GM12878 (cell line): Measurements from ENCODE around the gene CCDC71L. TPM values are rescaled to one million over a fixed set of nuclear protein-coding genes. Genes with fewer than 3 reads are reported as not detected.

Source experiments
- CBX5 ChIP-seq: sonication (generic); IDR thresholded peaks from 2 replicates; pipeline ENCODE4 v1.6.1; 2016; ENCODE audit warnings: low read depth, moderate library complexity, mild to moderate bottlenecking, inconsistent platforms
- IKZF2 ChIP-seq, 2 experiments: fragments of 450-650 bp; IDR thresholded peaks; 2 replicates each; pipeline ENCODE4 v1.6.1; 2017; ENCODE audit warnings: mild to moderate bottlenecking in 2 of 2, moderate library complexity in 2 of 2
- KDM1A ChIP-seq: fragments of 200-600 bp; sonication (generic); IDR thresholded peaks from 2 replicates; pipeline ENCODE4 v1.6.1; 2016; ENCODE audit warnings: borderline replicate concordance
- polyA plus RNA-seq, 11 experiments: library from polyadenylated mRNA; depleted of rRNA in 4 of 11; unstranded in 6 of 11; stranded (reverse) in 5 of 11; fragments of >200 nt; fragmentation: Nextera tagmentation in 4 of 11; fragmentation: Illumina TruSeq in 1 of 11; extraction: Ambion mirVana in 4 of 11; extraction: Trizol in 1 of 11; gene quantifications; 1 replicate in 1 of 11; 2 replicates in 10 of 11; pipeline versions ENCODE4 v1.2.1 to v1.2.3, GENCODE V29; 2011 to 2016; ENCODE audit warnings: inconsistent platforms in 2 of 11, missing spikeins in 2 of 11, low read depth in 1 of 11
- total RNA-seq, 4 experiments: library from RNA; depleted of rRNA in 3 of 4; stranded (reverse); fragments of >200 nt in 3 of 4; fragmentation: Illumina TruSeq in 1 of 4; extraction: Trizol in 1 of 4; gene quantifications; 2 replicates each; pipeline versions ENCODE4 v1.2.1 to v1.2.3, GENCODE V29; 2013 to 2021
- TF ChIP-seq, protein P1 (sequence below): fragments of 450-650 bp; IDR thresholded peaks from 2 replicates; pipeline ENCODE4 v1.6.1; 2016; ENCODE audit warnings: mild to moderate bottlenecking, moderate library complexity, borderline replicate concordance

The CCDC71L gene
- total and polyA plus RNA-seq, 10 of the 15 experiments (the other 5 are each of a cell fraction or from before 2014, with no cell fraction given): 1.1 to 20.7 (median 3.8) TPM

DNA sequence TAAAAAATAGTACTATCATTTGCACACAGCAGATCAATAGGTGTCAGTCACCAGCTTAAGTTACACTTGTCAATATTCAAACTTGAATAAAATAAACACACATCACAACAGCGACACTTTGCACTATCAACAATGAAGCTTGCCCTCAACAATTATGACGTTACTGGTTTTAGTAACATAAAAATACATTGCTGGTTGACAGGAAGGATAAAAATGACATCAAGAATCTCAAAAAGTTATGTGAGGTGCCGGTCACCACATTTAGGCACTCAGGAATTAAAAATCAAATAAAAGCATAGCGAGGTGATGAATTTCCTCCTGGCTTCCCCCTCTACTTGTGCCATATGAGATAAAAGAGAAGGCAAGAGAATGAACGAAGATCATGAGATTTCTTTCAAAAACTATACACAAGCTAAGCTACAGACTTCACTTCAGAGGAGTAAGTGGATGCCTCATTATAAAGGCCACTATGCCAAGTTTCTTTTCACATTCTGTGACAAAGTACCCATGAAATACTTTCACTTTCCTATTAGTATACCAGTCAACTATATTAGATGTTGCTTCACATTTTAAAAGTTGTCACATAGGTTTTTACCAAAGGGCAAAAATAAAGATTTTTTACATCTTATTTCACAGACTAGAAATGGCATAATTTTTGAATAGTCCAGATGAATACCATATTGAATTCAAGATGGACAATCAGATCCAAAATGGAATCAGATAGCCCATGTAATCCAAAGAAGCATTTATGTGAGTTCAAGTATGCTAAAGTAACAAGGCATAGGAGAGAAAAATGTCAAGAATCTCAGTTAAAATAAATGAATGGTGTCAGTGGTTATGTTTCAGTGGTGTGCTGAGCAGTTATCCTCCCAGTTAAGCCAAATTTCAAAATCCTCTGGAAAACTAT lies 3.6 kb downstream of the CCDC71L start (continued):
- TF ChIP-seq CBX5 (no peak), IKZF2 (IDR thresholded peaks at IDR 0.05) (no peak), KDM1A (no peak)
- TF ChIP-seq, protein P1, sequence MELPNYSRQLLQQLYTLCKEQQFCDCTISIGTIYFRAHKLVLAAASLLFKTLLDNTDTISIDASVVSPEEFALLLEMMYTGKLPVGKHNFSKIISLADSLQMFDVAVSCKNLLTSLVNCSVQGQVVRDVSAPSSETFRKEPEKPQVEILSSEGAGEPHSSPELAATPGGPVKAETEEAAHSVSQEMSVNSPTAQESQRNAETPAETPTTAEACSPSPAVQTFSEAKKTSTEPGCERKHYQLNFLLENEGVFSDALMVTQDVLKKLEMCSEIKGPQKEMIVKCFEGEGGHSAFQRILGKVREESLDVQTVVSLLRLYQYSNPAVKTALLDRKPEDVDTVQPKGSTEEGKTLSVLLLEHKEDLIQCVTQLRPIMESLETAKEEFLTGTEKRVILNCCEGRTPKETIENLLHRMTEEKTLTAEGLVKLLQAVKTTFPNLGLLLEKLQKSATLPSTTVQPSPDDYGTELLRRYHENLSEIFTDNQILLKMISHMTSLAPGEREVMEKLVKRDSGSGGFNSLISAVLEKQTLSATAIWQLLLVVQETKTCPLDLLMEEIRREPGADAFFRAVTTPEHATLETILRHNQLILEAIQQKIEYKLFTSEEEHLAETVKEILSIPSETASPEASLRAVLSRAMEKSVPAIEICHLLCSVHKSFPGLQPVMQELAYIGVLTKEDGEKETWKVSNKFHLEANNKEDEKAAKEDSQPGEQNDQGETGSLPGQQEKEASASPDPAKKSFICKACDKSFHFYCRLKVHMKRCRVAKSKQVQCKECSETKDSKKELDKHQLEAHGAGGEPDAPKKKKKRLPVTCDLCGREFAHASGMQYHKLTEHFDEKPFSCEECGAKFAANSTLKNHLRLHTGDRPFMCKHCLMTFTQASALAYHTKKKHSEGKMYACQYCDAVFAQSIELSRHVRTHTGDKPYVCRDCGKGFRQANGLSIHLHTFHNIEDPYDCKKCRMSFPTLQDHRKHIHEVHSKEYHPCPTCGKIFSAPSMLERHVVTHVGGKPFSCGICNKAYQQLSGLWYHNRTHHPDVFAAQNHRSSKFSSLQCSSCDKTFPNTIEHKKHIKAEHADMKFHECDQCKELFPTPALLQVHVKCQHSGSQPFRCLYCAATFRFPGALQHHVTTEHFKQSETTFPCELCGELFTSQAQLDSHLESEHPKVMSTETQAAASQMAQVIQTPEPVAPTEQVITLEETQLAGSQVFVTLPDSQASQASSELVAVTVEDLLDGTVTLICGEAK: no peak
